Loucy (cell line): ENCODE results near the gene RAB7A.

ENCODE experiments used
- H2AFZ ChIP-seq: fragments of 200-600 bp; sonication (generic); 2 replicates; pipeline ENCODE4 v1.6.0; 2016; ENCODE audit warnings: antibody characterized with exemption, mild to moderate bottlenecking, low read length, moderate library complexity
- H3F3A ChIP-seq: fragments of 200-600 bp; 2 replicates; pipeline ENCODE4 v1.6.0; 2016; ENCODE audit warnings: antibody characterized with exemption, low read depth, mild to moderate bottlenecking
- H3K27me3 ChIP-seq: fragments of 200-600 bp; sonication (generic); 2 replicates; pipeline ENCODE4 v1.6.1; 2014; ENCODE audit warnings: low read length, mild to moderate bottlenecking; ENCODE audit not compliant: insufficient read depth, poor library complexity, severe bottlenecking
- H3K36me3 ChIP-seq: fragments of 200-600 bp; sonication (generic); 2 replicates; pipeline ENCODE4 v1.6.1; 2016; ENCODE audit warnings: low read length; ENCODE audit not compliant: insufficient read depth
- H3K4me1 ChIP-seq: fragments of 200-600 bp; sonication (generic); 2 replicates; pipeline ENCODE4 v1.5.1; 2014; ENCODE audit warnings: low read length, mild to moderate bottlenecking; ENCODE audit not compliant: insufficient read depth, poor library complexity, severe bottlenecking
- H3K4me2 ChIP-seq: fragments of 200-600 bp; sonication (generic); 2 replicates; pipeline ENCODE4 v1.6.0; 2014; ENCODE audit warnings: antibody characterized with exemption, low read length, low read depth, mild to moderate bottlenecking; ENCODE audit not compliant: poor library complexity, severe bottlenecking
- H3K4me3 ChIP-seq: fragments of 200-600 bp; sonication (generic); 2 replicates; pipeline ENCODE4 v1.5.1; 2014; ENCODE audit warnings: low read length, mild to moderate bottlenecking, mixed read lengths; ENCODE audit not compliant: poor library complexity, severe bottlenecking
- H3K79me2 ChIP-seq: fragments of 200-600 bp; sonication (generic); 2 replicates; pipeline ENCODE4 v1.6.1; 2014; ENCODE audit warnings: low read length; ENCODE audit not compliant: insufficient read depth
- H3K9ac ChIP-seq: fragments of 200-600 bp; sonication (generic); 2 replicates; pipeline ENCODE4 v1.6.0; 2014; ENCODE audit warnings: mild to moderate bottlenecking, low read depth, low read length, moderate library complexity; ENCODE audit not compliant: poor library complexity, severe bottlenecking
- H3K9me2 ChIP-seq: fragments of 200-600 bp; sonication (generic); replicated peaks from 2 replicates; pipeline ENCODE4 v1.6.1; 2016; ENCODE audit warnings: low read depth, low read length, mixed read lengths
- H3K9me3 ChIP-seq: fragments of 200-600 bp; sonication (generic); 2 replicates; pipeline ENCODE4 v1.6.1; 2014; ENCODE audit warnings: mild to moderate bottlenecking, antibody characterized with exemption, low read length, low read depth; ENCODE audit not compliant: insufficient read depth
- H4K20me1 ChIP-seq: fragments of 200-600 bp; sonication (generic); 2 replicates; pipeline ENCODE4 v1.6.0; 2014; ENCODE audit warnings: antibody characterized with exemption, low read length, mild to moderate bottlenecking; ENCODE audit not compliant: insufficient read depth, poor library complexity, severe bottlenecking
- EZH2phosphoT487 ChIP-seq: fragments of 200-600 bp; IDR thresholded peaks from 2 replicates; pipeline ENCODE4 v1.6.1; 2018; ENCODE audit warnings: antibody characterized with exemption, mild to moderate bottlenecking, moderate library complexity, borderline replicate concordance
- TF ChIP-seq, protein P1 (sequence below): fragments of 200-600 bp; sonication (generic); conservative IDR thresholded peaks from 2 replicates; pipeline ENCODE4 v1.5.1; 2014; ENCODE audit warnings: mild to moderate bottlenecking, antibody characterized with exemption, low read length

RAB7A gene

GRCh38 chr3:128853826-128854225 is 127.8 kb downstream of the RAB7A start:
- no peaks in the 10 kb centered on the region for H3K27me3 ChIP-seq
- H3K4me1 ChIP-seq = no peaks in the 10 kb centered on the region
- peaks cover 20% of the 10 kb centered on the region; the same call in 1 of the 2 replicates for H3K9me3 ChIP-seq
- H3K79me2 ChIP-seq = no peaks in the 10 kb centered on the region
- H4K20me1 ChIP-seq = no peaks in the 10 kb centered on the region
- H3K4me2 ChIP-seq = no peak overlapping the region
- H3K9me2 ChIP-seq = no peaks in the 10 kb centered on the region
- no peak overlapping the region for H3K4me3 ChIP-seq
- no peaks in the 10 kb centered on the region for H3K36me3 ChIP-seq
- no peak overlapping the region for H2AFZ ChIP-seq
- H3K9ac ChIP-seq = no peak overlapping the region
- TF ChIP-seq, protein P1, sequence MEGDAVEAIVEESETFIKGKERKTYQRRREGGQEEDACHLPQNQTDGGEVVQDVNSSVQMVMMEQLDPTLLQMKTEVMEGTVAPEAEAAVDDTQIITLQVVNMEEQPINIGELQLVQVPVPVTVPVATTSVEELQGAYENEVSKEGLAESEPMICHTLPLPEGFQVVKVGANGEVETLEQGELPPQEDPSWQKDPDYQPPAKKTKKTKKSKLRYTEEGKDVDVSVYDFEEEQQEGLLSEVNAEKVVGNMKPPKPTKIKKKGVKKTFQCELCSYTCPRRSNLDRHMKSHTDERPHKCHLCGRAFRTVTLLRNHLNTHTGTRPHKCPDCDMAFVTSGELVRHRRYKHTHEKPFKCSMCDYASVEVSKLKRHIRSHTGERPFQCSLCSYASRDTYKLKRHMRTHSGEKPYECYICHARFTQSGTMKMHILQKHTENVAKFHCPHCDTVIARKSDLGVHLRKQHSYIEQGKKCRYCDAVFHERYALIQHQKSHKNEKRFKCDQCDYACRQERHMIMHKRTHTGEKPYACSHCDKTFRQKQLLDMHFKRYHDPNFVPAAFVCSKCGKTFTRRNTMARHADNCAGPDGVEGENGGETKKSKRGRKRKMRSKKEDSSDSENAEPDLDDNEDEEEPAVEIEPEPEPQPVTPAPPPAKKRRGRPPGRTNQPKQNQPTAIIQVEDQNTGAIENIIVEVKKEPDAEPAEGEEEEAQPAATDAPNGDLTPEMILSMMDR = no peak
- no peak for TF ChIP-seq EZH2phosphoT487
- no peaks in the 10 kb centered on the region for H3F3A ChIP-seq

DNA sequence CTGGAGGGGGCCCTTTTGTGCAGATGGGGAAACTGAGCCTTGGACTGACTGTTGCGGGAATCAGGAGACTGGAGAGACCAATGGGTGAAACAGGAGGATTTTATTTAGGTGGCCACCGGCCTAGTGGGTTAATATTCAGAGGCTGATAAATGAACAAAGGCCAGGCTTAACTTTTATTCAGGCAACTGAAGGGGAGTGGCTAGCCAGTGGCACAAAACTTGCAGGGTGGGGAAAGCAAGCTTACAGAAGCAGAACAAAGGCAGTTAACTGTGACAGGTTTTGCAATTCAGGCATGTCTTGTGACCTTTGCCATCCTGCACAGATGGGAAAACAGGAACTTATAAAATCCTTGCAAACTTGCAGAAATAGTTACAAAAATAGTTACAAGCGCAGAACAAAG is 128.5 kb downstream of the RAB7A start:
- Histone ChIP-seq H3K9ac (no peak overlapping the region), H3K4me2 (no peak overlapping the region), H3K4me3 (no peak overlapping the region), H3K9me2 (no peaks in the 10 kb centered on the region), H3F3A (no peaks in the 10 kb centered on the region), H3K9me3 (peaks cover 27% of the 10 kb centered on the region), H2AFZ (no peak overlapping the region), H3K36me3 (no peaks in the 10 kb centered on the region), H4K20me1 (no peaks in the 10 kb centered on the region), H3K27me3 (no peaks in the 10 kb centered on the region), H3K4me1 (no peaks in the 10 kb centered on the region), H3K79me2 (no peaks in the 10 kb centered on the region)
- no peak for TF ChIP-seq EZH2phosphoT487
- TF ChIP-seq, protein P1 = no peak

DNA sequence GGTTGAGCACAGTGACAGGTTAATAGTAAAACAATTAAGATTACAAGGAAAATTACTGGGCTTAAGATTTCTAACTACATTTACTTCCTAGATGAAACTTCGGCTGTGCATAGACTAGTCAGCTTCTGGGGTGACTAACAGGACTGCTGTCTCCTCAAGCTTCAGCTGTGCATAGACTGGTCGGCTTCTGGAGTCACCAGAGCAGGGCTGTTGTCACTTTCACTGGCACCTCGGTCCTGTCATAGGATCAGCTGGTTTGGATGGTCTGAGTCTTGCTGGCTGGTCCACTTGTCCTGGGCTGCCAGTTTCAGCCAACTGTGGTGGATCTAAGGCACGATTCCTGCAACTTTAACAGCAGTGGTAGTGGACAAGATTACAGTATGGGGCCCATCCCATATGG is 129.6 kb downstream of the RAB7A start:
- H3K9me3 ChIP-seq = peaks cover 33% of the 10 kb centered on the region
- H3K36me3 ChIP-seq = no peaks in the 10 kb centered on the region
- no peak for TF ChIP-seq EZH2phosphoT487
- TF ChIP-seq, protein P1 = no peak
- no peak overlapping the region for H3K4me3 ChIP-seq
- no peaks in the 10 kb centered on the region for H4K20me1 ChIP-seq
- H3F3A ChIP-seq = no peaks in the 10 kb centered on the region
- H2AFZ ChIP-seq = no peak overlapping the region
- no peaks in the 10 kb centered on the region for H3K79me2 ChIP-seq
- H3K9me2 ChIP-seq = no peaks in the 10 kb centered on the region
- no peaks in the 10 kb centered on the region for H3K4me1 ChIP-seq
- H3K27me3 ChIP-seq = no peaks in the 10 kb centered on the region
- H3K4me2 ChIP-seq = no peak overlapping the region
- H3K9ac ChIP-seq = no peak overlapping the region
